HG03139 (cell line): ENCODE measurements around the gene SLC9A5.
A peak's percentile ranks its signal among the peaks of the same experiment; 100 is the strongest.

Experiments
- ATAC-seq: cut with Tn5 transposase; IDR thresholded peaks from one replicate; pipeline ENCODE4 v1.9.1; 2021; ENCODE audit not compliant: unreplicated experiment

The SLC9A5 gene

DNA sequence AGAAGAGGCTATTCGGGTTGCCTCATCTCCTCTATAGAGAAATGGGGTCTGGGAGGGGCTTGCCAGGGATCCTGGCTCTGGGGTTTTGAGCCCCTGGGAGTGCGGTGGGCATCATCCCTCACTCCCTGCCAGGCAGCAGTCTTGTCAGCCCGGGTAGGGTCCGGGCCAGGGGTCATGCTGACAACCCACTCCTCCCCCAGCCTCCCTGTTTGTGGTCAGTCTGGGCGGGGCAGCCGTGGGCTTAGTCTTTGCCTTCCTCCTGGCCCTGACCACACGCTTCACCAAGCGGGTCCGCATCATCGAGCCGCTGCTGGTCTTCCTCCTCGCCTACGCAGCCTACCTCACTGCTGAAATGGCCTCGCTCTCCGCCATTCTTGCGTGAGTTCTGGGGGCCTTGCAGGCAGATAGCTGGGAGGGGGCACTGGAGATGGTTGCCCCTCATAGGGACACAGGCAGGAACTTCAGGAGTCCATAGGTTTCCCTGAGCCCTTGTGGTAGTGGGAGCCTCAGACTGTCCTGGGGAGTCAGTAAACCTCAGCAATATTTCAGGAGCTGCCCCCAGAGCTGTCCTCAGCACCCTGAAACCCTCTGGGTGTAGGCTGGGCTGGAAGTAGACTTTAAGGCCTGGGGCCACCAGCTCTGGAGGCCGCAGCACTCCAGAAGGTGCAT is 6.9 kb downstream of the SLC9A5 start:
- no peak for ATAC-seq

DNA sequence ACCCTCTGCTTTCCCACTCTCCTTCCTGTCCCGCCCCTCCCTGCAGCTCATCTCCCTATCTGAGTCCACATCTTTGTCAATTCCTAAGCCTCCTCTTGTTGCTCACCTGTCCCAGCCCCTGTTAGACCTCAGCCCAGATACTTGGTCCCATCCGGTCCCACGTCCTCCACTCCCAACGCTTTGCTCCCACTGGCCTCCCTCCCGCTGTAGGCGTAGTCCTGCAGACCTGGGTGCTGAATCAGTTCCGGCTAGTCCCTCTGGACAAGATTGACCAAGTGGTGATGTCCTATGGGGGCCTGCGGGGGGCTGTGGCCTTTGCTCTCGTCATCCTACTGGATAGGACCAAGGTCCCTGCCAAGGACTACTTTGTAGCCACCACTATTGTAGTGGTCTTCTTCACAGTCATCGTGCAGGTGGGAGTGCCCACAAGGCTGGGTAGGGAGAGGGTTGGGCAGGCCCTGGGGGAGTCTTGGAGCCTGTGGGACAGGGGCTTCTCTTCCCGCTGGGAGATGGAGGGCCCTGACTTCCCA is 8.0 kb downstream of the SLC9A5 start:
- ATAC-seq: no peak

DNA sequence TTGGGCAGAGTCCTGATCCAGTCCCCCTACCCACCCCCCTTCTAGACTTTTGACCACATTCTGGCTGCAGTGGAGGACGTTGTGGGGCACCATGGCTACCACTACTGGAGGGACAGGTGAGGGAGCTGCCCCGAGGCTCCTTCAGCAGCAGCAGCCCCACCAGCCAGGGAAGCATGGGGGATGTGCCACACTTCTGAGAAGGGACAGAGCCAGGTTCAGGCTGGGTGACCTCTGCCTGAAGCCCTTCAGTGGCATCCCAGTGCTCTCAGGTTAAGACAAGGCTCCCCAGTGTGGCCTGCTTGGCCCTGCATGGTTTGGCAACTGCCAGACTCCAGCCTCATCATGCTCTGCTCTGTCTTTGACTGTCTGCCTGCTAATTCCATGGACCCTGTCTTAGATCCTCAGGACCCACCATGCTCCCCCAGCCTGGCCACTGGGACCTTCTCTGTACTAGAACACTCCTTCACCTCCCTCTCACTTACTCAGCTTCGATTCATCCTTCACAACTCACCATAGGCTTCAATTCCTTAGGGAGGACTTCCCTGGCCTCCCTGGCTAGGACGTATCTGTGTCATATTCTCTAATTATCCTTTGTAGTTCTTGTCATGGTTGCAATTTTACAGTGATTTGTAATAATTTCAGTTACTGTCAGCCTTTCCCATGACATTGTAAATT is 8.8 kb downstream of the SLC9A5 start:
- ATAC-seq: no peak

DNA sequence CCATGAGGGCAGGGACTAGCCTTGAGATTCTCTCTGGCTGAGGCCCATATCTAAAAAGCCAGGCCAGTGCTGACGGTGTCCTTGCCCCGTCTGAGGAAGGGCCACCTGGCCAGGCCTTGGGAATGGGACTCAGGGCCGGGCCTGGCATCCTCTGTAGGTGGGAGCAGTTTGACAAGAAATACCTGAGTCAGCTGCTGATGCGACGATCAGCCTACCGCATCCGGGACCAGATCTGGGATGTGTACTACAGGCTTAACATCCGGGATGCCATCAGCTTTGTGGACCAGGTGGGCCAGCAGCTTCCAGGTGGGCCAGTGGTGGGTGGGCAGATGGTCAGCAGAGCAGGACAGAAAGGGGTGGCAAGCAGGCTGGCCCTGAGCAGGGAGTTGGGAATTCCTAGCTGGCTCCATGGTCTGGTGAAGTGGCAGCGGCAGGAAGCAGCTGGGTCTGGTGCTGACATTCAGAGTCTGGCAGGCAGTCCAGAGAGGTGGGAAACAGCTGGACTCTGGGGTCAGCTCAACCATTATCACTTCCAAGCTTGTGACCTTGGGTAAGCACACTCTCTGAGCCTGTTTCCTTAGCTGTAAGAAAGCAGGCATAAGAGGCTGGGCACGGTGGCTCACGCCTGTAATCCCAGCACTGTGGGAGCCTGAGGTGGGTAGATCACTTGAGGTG is 9.5 kb downstream of the SLC9A5 start:
- no peak for ATAC-seq

DNA sequence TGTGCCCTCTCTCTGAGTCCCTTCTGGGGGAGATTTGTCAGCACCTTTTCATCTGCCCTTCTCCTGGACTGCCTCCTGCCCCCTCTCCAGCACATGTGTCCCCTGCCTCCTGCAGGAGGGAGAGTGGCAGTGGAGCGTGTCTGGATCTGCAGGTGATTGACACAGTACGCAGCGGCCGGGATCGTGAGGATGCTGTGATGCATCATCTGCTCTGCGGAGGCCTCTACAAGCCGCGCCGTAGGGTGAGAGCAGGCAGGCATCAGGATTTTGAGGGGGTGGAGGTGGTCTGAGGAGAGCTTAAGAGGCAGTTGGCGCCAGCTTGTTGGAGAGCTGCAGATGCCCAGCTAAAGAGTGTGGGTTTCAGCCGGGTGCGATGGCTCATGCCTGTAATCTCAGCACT is 10.9 kb downstream of the SLC9A5 start:
- no peak for ATAC-seq

DNA sequence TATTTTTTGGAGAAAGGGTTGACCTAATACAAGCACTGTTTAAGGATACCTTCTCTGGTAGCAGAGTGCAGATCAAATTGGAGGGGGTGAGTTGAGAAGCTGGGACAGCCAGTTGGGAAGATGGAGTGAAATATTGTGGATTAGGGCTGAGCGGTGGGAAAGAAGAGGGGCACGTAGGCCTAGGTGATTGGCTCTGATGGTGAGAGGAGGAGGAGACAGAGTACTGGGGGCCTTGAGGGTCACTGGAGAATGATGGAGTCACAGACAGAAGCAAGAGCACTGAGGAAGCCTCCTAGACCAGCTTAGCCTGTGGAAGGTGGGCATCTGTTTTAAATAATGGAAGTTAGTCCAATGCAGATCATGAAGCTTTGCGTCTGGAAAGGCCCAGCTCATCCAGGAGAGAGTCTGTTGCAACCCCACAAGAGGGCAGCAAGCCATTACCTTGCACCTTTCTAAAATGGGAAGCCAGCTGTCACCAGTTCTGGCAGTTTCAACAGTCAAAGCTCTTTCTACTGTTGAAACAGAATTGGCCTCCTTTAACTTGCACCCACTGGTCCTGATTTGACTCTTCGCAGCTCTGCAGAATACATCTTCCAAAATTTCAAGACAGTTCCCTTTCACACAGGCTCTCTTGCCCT is 11.8 kb downstream of the SLC9A5 start:
- ATAC-seq: no peak

DNA sequence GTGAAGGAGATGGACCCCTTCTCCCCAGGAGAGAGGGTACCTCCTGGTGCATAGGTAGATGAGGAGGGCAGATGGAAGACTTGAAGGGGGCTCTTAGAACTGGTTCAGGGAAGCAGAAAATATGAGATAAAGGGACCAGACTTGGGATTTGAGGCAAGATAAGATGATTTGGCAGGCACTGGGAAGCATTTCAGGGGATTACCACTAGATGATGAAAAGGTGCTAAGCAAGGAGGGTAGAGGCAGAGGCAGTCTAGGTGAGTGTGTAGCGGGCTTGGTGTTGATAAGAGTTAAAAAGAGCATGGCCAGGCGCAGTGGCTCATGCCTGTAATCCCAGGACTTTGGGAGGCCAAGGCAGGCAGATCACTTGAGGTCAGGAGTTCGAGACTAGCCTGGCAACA is 14.4 kb downstream of the SLC9A5 start:
- no peak for ATAC-seq

DNA sequence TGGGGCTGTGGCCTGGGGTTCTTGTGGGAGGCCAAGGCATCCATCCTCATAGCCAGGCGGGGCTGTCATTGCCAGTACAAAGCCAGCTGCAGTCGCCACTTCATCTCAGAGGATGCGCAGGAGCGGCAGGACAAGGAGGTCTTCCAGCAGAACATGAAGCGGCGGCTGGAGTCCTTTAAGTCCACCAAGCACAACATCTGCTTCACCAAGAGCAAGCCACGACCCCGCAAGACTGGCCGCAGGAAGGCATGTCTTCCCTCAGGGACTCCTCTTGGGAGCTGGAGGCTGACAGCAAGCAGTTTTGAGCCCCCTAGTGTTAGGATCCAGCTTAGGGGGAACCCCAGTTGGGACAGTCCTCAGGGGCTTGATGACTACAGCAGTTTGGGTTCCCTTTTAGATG is 15.5 kb downstream of the SLC9A5 start:
- ATAC-seq: no peak

DNA sequence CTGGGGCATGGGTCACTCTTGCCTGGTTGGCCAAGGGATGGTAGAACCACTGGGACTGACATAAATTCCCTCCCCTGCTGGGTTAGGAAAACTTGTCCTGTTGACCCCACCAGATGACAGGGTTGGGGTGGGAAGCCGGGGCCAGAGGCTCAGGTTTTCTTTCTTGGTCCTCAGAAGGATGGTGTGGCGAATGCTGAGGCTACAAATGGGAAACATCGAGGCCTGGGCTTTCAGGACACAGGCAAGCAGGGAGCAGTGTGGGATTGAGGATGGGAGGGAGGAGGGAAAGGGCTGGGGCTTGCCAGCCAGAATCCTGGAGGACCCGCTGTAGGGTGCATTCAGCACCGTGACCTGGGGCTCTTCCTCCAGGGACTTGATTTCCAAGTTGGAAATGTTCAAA is 16.1 kb downstream of the SLC9A5 start:
- no peak for ATAC-seq

DNA sequence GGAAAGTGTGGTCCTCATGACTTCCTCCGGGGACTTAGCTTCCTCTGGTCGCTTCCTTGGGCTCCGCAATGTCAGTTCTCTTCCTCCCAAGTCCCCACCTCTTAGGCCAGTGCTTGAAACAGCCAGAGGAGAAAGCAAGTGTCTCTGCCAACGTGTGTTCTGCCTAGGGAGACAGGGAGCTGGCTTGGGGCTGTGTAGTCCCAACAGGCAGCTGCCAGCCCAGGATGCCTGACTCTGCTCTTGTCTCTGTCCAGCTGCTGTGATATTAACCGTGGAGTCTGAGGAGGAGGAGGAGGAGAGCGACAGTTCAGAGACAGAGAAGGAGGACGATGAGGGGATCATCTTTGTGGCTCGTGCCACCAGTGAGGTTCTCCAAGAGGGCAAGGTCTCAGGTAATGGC is 17.1 kb downstream of the SLC9A5 start:
- ATAC-seq: no peak

DNA sequence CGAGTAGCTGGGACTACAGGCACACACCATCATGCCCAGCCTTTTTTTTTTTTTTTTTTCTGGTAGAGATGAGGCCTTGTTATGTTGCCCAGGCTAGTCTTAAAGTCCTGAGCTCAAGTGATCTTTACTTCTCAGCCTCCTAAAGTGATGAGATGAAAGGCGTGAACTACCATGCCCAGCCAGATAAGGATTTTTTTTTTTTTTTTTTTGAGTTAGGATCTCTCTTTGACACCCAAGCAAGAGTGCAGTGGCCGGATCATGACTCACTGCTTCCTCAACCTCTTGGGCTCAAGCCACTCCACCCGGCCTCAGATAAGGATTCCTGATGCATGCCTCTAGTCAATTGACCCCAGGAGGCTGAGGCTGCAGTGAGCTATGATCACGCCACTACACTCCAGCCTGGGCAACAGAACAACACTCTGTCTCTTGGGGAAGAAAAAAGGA is 19.4 kb downstream of the SLC9A5 start:
- no peak for ATAC-seq

DNA sequence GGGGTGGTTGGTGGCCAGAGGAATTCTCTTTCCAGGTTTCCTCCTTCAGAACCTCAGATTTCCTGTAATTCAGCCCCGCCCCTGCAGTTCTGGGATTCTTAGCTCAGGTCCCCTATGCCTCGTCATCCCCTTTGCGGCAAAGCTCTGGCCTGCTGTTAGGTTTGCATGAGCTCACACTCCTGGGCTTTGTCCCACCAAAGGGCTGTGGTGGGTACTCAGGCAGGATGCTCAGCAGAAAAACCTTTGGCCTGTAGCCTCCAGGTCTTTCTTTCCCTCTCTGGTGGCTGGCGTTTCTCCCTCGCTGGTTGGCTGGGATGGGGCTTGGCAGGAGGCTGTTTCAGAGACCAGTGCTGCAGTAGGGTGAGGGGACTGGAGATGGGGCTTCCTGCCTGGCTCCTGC is 21.0 kb downstream of the SLC9A5 start:
- no peak for ATAC-seq

DNA sequence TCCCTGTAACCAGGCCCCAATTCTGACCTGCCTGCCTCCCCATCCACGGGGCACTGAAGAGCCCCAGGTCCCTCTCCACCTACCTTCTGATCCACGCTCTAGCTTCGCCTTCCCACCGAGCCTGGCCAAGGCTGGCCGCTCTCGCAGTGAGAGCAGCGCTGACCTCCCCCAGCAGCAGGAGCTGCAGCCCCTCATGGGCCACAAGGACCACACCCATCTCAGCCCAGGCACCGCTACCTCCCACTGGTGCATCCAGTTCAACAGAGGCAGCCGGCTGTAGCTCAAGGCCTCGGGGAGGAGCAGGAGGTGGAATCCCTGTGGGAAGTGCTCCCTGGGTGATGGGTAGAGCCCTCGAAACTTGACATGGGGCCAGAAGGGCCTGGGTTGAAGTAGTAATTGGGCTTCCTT is 22.2 kb downstream of the SLC9A5 start:
- ATAC-seq: no peak

DNA sequence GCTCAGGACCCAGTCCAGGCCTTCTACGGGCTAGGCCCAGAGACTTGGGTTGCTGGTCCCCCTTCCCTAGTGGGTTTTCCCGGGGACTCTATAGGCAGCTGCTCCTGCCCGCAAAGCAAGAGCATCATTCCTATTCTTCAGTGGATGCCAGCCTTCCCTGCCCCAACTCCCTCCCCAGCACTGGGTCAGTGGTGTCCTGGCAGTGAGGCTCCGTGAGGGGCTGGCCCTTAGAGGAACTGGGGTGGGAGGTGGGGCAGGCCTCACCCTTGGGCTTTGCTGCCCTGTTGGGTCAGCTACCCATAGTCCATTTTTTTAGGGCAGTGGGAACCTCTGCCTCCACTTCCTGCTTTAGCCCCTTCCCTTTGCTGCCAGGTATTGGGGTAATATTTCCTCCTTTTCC is 22.7 kb downstream of the SLC9A5 start:
- ATAC-seq: no peak

DNA sequence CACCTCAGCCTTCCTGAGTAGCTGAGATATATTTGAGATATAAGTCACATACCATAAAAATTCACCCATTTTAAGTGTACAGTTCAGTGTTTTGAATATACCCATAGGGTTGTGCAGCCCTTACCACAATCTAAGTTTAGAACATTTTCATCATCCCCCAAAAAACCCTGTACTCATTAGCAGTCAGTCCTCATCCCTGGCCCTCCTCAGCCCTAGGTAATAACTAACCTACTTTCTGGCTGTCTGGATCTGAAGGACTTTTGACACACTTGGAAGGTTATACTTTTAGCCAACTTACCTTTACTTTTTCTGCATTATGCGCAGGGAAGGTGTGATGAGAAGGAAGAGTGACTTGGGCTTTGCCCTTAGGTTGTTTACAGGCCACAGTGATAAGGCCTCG is 26.5 kb downstream of the SLC9A5 start:
- ATAC-seq: no peak

DNA sequence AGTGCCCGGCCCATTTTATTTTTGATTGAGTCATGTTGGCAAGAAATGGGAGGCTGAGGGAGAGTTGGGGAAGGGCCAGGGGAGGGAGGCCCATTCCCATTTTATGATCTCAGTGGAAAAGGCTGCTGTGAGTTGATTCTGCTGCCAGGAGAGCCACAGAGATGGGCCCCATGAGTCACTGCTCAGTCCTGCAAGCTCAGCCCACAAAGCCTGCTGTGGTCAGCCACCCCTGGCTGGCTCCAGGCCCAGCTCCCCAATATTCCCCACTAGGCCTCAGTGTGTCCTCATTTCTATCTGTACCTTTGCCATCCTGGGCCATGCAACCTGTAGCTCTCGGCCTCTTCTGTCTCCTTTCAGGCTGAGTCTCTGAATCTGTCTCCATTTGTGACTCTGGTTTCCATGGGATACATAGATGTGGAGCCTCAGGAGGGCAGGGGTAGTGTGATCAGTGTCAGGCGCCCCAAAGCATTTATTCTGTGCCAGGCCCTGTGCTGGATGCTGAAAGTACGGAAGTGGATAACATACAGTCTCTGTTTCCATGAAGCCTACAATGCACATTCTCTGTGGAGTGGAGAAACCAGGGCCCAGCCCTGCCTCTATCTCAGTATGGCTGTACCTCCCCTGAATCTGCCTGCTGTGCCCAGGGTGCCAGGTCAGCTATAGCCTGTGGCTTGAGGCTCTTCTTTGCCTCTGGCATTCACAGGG is 28.7 kb downstream of the SLC9A5 start:
- no peak for ATAC-seq

DNA sequence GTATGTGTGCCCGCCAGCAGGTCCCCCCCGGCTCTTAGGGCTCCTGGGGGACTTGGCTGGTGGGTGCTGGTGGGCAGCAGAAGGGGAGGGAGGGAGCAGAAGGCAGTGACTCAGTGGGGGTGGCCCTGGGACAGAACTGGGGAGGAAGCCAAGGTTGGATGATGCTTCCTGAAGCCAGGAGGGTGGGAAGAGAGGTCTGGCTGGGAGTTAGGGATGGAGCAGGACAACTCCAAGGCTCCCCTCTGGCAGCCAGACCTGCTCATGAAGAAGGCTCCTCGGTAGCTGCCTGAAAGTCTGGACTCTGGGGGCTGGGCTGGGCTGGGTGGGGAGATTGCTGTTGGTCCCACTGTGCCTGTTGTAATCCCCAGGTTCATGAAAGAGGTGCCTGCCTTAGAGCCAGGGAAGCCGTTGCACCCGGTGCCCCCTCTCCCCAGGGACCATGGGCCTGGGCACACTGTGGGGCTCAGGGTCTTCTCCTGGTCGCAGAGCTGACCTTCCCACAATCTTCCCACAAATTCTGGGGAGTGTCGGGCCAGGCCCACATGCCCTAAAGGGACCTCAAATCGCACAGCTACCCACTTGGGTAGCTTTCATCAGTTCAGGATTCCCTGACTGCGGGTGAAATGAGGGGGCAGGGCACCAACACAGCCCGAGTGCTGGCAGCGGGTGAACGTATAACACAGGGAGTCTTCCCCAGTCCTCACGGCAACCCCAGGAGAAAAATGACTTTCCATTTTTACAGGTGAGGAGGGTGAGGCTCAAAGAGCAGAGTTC is 29.4 kb downstream of the SLC9A5 start:
- ATAC-seq: no peak

DNA sequence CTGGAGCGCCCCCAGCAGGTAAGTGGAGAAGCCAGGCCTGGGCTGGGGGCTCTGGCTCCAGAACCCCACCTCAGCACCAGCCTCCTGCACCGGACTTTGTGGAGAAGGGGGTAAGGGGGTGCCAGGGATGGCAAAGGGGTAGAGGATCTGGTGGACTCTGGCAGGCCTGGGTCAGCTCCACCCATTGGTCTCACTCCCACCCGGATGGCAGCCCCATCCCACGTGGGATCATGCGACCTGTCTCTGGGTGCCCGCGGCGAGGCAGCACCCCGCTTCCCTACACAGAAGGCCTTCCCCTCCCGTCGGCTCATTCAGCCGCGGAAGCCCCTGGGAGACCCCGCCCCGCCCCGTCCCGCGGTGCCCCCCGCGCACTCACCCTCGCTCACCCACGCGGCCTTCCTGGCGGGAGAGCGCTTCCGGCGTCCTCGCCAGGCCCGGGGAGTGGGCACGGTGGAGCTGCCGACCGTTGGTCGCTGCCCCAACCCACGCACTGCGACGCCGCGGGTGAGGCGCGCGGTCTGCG is 30.1 kb downstream of the SLC9A5 start:
- peak; percentile 18 for ATAC-seq

DNA sequence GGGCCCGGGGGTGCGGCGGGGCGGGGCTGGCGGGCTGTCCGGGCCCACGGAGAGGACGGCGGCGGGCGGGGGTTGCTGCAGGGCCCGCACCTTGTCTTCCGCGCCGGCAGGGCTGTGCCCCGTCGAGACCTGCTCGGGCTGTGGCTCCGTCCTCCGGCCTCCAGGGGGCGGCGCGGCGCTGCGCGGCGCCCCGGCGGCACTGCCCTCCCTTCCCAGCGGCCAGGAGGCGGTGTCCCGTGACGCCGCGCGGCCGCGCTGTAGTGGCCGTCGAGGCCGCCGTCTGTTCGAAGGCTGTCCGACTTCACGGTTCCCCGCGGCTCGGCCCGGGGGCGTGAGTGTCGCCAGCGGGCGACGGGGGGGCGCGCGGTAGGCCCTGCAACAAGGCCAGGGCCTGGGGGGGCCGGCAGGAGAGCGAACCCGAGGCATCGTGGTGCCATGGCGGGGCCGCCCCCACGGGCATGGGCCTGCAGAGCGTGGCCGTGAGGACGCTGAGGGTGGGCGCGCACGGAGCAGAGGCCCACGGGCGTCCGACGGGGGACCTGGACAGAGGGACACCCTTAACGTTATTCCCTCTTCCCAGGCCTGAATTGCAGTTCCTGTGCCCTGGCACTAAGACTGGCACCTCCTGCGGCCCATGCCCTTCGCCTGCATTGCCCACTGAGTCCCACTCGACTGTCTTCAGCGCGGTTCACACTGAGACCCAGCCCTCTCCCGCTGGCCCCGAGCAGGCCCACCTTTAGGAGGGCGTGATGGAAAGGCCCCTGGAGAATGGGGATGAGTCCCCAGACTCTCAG is 30.7 kb downstream of the SLC9A5 start, which contains the start of gene PLEKHG4:
Gene PLEKHG4 (plus strand): TSS at position 237 of the 794 bp plus-strand sequence. CDS start 513 bp downstream, at position 750.
- peak; percentile 59 for ATAC-seq
